ENCODE data around the gene GCLC. TPM values are rescaled to one million over a fixed set of nuclear protein-coding genes. Genes with fewer than 3 reads are reported as not detected.

Gene GCLC
- total and polyA plus RNA-seq, 9 of the 15 experiments (the other 6 are each of a cell fraction or from before 2014, with no cell fraction given): 3.9 to 20.0 (median 9.4) TPM

DNA sequence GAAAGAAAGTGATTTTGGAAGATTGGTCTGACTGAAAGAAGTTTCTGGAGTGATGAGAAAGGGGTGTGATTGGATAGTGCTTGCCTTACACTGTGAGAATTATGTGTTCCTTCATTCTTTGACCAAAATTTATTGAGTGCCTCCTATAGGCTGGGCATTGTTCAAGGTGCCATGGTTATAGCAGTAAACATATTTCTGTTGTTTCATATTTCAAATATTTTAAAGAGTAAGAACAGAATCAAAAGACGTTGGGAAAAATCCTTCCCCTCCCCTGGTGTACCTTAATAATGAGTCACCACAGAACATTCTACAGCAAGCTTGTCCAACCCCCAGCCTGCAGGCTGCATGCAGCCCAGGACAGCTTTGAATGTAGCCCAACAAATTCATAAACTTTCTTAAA, 78.6 kb downstream of the GCLC start:
- Histone ChIP-seq H4K20me1 (replicated peaks; ENCODE audit: control insufficient read depth, insufficient read depth, low read length) (no peaks in the 10 kb centered on the region), H3K9ac (ENCODE audit: insufficient read depth in 1 of 2, low read depth in 2 of 2, low read length in 2 of 2) (no peak overlapping the region), H3K4me3 (no peak overlapping the region), H3K9me1 (ENCODE audit: control insufficient read depth, insufficient read depth, low read length) (no peaks in the 10 kb centered on the region), H3K9me3 (replicated peaks; ENCODE audit: control insufficient read depth, insufficient read depth, low read depth, low read length) (no peaks in the 10 kb centered on the region), H3K36me3 (ENCODE audit: control insufficient read depth, insufficient read depth, low read length) (no peaks in the 10 kb centered on the region), H3K4me1 (replicated peaks in 1 of 2; ENCODE audit: control insufficient read depth in 2 of 2, insufficient read depth in 2 of 2, low read length in 2 of 2) (no peaks in the 10 kb centered on the region; a peak in 2 of 5 replicates), H3K4me2 (ENCODE audit: insufficient read depth, low read length) (no peak overlapping the region), H3K79me2 (ENCODE audit: control insufficient read depth, insufficient read depth, low read length) (no peaks in the 10 kb centered on the region), H3K27ac (ENCODE audit: extremely low read depth, low read depth, low read length) (no peak overlapping the region), H2AFZ (ENCODE audit: low read depth, low read length) (no peak overlapping the region), H3K27me3 (ENCODE audit: control insufficient read depth in 2 of 2, insufficient read depth in 2 of 2, low read length in 2 of 2) (no peaks in the 10 kb centered on the region; a peak in 1 of 5 replicates)
- in situ Hi-C loops (cut with MboI): no loop called here
- intact Hi-C loops (cut with micrococcal nuclease): no loop called here
- BruUV-seq (replicated peaks): no TSS peak
- ATAC-seq: no peak
- ChIA-PET POLR2A (no interaction called here), CTCF (ENCODE audit: low intra/inter-chr PET ratio) (no interaction called here)
- 0% methylated on average over 1 of the region's 1 CpG for WGBS (ENCODE audit: insufficient coverage, low coverage, missing lambda C conversion rate)
- FAIRE-seq: no peak
- TF ChIP-seq RFX5 (IDR thresholded peaks at IDR 0.05; ENCODE audit: low read depth, low read length): no peak
- TF ChIP-seq, protein P1, sequence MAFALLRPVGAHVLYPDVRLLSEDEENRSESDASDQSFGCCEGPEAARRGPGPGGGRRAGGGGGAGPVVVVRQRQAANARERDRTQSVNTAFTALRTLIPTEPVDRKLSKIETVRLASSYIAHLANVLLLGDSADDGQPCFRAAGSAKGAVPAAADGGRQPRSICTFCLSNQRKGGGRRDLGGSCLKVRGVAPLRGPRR (CRISPR knock-in tag; IDR thresholded peaks at IDR 0.05): no peak
- TF ChIP-seq, protein P2, sequence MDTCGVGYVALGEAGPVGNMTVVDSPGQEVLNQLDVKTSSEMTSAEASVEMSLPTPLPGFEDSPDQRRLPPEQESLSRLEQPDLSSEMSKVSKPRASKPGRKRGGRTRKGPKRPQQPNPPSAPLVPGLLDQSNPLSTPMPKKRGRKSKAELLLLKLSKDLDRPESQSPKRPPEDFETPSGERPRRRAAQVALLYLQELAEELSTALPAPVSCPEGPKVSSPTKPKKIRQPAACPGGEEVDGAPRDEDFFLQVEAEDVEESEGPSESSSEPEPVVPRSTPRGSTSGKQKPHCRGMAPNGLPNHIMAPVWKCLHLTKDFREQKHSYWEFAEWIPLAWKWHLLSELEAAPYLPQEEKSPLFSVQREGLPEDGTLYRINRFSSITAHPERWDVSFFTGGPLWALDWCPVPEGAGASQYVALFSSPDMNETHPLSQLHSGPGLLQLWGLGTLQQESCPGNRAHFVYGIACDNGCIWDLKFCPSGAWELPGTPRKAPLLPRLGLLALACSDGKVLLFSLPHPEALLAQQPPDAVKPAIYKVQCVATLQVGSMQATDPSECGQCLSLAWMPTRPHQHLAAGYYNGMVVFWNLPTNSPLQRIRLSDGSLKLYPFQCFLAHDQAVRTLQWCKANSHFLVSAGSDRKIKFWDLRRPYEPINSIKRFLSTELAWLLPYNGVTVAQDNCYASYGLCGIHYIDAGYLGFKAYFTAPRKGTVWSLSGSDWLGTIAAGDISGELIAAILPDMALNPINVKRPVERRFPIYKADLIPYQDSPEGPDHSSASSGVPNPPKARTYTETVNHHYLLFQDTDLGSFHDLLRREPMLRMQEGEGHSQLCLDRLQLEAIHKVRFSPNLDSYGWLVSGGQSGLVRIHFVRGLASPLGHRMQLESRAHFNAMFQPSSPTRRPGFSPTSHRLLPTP (IDR thresholded peaks at IDR 0.05; ENCODE audit: borderline replicate concordance, extremely low read depth, insufficient read length): no peak
- TF ChIP-seq SLC30A9 (CRISPR knock-in tag; IDR thresholded peaks at IDR 0.05): no peak
- no peak for TF ChIP-seq SMAD2 (IDR thresholded peaks at IDR 0.05; ENCODE audit: low read depth, low read length)
- no peak for TF ChIP-seq ZKSCAN8 (CRISPR knock-in tag; IDR thresholded peaks at IDR 0.05)
- TF ChIP-seq, protein P3, sequence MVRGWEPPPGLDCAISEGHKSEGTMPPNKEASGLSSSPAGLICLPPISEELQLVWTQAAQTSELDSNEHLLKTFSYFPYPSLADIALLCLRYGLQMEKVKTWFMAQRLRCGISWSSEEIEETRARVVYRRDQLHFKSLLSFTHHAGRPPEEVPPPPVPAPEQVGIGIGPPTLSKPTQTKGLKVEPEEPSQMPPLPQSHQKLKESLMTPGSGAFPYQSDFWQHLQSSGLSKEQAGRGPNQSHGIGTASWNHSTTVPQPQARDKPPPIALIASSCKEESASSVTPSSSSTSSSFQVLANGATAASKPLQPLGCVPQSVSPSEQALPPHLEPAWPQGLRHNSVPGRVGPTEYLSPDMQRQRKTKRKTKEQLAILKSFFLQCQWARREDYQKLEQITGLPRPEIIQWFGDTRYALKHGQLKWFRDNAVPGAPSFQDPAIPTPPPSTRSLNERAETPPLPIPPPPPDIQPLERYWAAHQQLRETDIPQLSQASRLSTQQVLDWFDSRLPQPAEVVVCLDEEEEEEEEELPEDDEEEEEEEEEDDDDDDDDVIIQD (CRISPR knock-in tag; IDR thresholded peaks at IDR 0.05): no peak
- TF ChIP-seq, protein P4, sequence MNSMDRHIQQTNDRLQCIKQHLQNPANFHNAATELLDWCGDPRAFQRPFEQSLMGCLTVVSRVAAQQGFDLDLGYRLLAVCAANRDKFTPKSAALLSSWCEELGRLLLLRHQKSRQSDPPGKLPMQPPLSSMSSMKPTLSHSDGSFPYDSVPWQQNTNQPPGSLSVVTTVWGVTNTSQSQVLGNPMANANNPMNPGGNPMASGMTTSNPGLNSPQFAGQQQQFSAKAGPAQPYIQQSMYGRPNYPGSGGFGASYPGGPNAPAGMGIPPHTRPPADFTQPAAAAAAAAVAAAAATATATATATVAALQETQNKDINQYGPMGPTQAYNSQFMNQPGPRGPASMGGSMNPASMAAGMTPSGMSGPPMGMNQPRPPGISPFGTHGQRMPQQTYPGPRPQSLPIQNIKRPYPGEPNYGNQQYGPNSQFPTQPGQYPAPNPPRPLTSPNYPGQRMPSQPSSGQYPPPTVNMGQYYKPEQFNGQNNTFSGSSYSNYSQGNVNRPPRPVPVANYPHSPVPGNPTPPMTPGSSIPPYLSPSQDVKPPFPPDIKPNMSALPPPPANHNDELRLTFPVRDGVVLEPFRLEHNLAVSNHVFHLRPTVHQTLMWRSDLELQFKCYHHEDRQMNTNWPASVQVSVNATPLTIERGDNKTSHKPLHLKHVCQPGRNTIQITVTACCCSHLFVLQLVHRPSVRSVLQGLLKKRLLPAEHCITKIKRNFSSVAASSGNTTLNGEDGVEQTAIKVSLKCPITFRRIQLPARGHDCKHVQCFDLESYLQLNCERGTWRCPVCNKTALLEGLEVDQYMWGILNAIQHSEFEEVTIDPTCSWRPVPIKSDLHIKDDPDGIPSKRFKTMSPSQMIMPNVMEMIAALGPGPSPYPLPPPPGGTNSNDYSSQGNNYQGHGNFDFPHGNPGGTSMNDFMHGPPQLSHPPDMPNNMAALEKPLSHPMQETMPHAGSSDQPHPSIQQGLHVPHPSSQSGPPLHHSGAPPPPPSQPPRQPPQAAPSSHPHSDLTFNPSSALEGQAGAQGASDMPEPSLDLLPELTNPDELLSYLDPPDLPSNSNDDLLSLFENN (IDR thresholded peaks at IDR 0.05; ENCODE audit: low read depth in 2 of 2, low read length in 2 of 2): no peak
- TF ChIP-seq ILF3 (IDR thresholded peaks at IDR 0.05; ENCODE audit: borderline replicate concordance): no peak
- no peak for DNase-seq (ENCODE audit: extremely low read depth in 1 of 4, low spot score in 3 of 4)

Measured in K562 (cell line).